ENCODE results near the gene DTNB. TPM values are rescaled to one million over a fixed set of nuclear protein-coding genes. Genes with fewer than 3 reads are reported as not detected.
A peak's percentile ranks its signal among the peaks of the same experiment; 100 is the strongest.

DTNB gene
- total and polyA plus RNA-seq, 10 of the 15 experiments (the other 5 are each of a cell fraction or from before 2014, with no cell fraction given) = 4.5 to 30.6 (median 11.9) TPM

DNA sequence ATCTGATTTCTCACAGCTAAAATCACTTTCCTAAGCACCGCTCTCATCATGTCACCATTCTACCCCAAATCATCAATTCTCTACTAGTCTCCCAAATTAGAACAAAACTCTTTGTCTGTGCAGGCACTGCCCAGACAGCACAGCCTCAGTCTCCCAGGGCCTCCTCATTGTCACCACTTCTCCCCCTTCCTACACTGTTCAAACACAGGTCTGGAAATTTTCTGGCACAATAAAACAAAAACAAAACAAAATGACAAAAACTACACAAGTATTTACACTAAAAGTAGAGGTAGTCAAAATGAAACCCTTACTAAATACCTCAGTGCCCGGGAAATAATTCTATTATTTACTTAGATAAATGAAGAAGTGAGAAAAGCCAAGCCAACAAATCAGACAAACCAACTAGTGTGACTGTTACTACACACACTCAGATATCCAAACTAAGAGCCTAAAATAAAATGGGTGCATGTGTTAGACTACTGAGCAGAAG is 175.4 kb downstream of the DTNB start (continued):
- TF ChIP-seq PAX5 (IDR thresholded peaks at IDR 0.05; ENCODE audit: borderline replicate concordance, low read depth, low read length) = no peak
- TF ChIP-seq, protein P1, sequence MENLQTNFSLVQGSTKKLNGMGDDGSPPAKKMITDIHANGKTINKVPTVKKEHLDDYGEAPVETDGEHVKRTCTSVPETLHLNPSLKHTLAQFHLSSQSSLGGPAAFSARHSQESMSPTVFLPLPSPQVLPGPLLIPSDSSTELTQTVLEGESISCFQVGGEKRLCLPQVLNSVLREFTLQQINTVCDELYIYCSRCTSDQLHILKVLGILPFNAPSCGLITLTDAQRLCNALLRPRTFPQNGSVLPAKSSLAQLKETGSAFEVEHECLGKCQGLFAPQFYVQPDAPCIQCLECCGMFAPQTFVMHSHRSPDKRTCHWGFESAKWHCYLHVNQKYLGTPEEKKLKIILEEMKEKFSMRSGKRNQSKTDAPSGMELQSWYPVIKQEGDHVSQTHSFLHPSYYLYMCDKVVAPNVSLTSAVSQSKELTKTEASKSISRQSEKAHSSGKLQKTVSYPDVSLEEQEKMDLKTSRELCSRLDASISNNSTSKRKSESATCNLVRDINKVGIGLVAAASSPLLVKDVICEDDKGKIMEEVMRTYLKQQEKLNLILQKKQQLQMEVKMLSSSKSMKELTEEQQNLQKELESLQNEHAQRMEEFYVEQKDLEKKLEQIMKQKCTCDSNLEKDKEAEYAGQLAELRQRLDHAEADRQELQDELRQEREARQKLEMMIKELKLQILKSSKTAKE (IDR thresholded peaks at IDR 0.05; ENCODE audit: low read depth, poor library complexity, severe bottlenecking) = peak; percentile 88
- TF ChIP-seq RBBP5 (conservative IDR thresholded peaks at IDR 0.05) = no peak
- TF ChIP-seq, protein P2, sequence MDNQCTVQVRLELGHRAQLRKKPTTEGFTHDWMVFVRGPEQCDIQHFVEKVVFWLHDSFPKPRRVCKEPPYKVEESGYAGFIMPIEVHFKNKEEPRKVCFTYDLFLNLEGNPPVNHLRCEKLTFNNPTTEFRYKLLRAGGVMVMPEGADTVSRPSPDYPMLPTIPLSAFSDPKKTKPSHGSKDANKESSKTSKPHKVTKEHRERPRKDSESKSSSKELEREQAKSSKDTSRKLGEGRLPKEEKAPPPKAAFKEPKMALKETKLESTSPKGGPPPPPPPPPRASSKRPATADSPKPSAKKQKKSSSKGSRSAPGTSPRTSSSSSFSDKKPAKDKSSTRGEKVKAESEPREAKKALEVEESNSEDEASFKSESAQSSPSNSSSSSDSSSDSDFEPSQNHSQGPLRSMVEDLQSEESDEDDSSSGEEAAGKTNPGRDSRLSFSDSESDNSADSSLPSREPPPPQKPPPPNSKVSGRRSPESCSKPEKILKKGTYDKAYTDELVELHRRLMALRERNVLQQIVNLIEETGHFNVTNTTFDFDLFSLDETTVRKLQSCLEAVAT (IDR thresholded peaks at IDR 0.05) = 0 out of 2 replicates have a peak, but pooled peaks have one; percentile 26
- peak; percentile 85 for TF ChIP-seq MTA2 (IDR thresholded peaks at IDR 0.05; ENCODE audit: low read depth)
- TF ChIP-seq ETV6 (conservative IDR thresholded peaks at IDR 0.05 in 1 of 2, IDR thresholded peaks at IDR 0.05 in 1 of 2; ENCODE audit: borderline replicate concordance in 1 of 2, low read depth in 1 of 2) = no peak
- peak; percentile 64 for TF ChIP-seq IKZF1 (conservative IDR thresholded peaks at IDR 0.05)
- TF ChIP-seq CBX5 (IDR thresholded peaks at IDR 0.05; ENCODE audit: low read depth) = no peak
- peak; percentile 92 for TF ChIP-seq NFIC (IDR thresholded peaks at IDR 0.05; ENCODE audit: low read depth, low read length)
- TF ChIP-seq FOXM1 (IDR thresholded peaks at IDR 0.05; ENCODE audit: low read depth, low read length) = peak; percentile 66; the same call in 1 of the 2 replicates
- TF ChIP-seq MEF2B (IDR thresholded peaks at IDR 0.05; ENCODE audit: partially characterized antibody, poor library complexity, severe bottlenecking) = peak; percentile 79
- no peak for TF ChIP-seq NFYB (IDR thresholded peaks at IDR 0.05; ENCODE audit: insufficient read depth, low read depth, low read length)
- TF ChIP-seq NRF1 (conservative IDR thresholded peaks at IDR 0.05; ENCODE audit: low read depth, low read length) = no peak
- peak in 1 of 2 experiments; percentile 28; a peak in 1 of 4 replicates for TF ChIP-seq CEBPB (IDR thresholded peaks at IDR 0.05; ENCODE audit: borderline replicate concordance in 1 of 2, low read depth in 2 of 2, low read length in 2 of 2)
- no peak for TF ChIP-seq ZNF207 (IDR thresholded peaks at IDR 0.05; ENCODE audit: borderline replicate concordance)
- TF ChIP-seq, protein P3, sequence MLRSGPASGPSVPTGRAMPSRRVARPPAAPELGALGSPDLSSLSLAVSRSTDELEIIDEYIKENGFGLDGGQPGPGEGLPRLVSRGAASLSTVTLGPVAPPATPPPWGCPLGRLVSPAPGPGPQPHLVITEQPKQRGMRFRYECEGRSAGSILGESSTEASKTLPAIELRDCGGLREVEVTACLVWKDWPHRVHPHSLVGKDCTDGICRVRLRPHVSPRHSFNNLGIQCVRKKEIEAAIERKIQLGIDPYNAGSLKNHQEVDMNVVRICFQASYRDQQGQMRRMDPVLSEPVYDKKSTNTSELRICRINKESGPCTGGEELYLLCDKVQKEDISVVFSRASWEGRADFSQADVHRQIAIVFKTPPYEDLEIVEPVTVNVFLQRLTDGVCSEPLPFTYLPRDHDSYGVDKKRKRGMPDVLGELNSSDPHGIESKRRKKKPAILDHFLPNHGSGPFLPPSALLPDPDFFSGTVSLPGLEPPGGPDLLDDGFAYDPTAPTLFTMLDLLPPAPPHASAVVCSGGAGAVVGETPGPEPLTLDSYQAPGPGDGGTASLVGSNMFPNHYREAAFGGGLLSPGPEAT (IDR thresholded peaks at IDR 0.05; ENCODE audit: low read depth) = peak; percentile 64
- no peak for TF ChIP-seq SMC3 (IDR thresholded peaks at IDR 0.05; ENCODE audit: borderline replicate concordance, low read length)
- peak; percentile 83 to 86 for TF ChIP-seq IKZF2 (IDR thresholded peaks at IDR 0.05)
- no peak for TF ChIP-seq SUPT20H (IDR thresholded peaks at IDR 0.05; ENCODE audit: borderline replicate concordance, control insufficient read depth, low read depth, low read length)
- TF ChIP-seq NR2C2 (IDR thresholded peaks at IDR 0.05; ENCODE audit: borderline replicate concordance, control insufficient read depth, insufficient read length, low read depth) = no peak
- no peak for TF ChIP-seq SMAD1 (IDR thresholded peaks at IDR 0.05; ENCODE audit: low read depth, partially characterized antibody)
- TF ChIP-seq, protein P4, sequence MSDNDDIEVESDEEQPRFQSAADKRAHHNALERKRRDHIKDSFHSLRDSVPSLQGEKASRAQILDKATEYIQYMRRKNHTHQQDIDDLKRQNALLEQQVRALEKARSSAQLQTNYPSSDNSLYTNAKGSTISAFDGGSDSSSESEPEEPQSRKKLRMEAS (IDR thresholded peaks at IDR 0.05; ENCODE audit: low read depth, low read length) = no peak

All from GM12878 (cell line).